Upper lobe of left lung (tissue), 4 donors: ENCODE measurements around the gene FREM1.

ENCODE experiments used
- POLR2AphosphoS5 ChIP-seq, 2 donors: sonication (generic); formaldehyde crosslinking; IDR thresholded peaks; one replicate each; pipeline ENCODE4 v1.5.1; 2017; ENCODE audit warnings: antibody characterized with exemption in 2 of 2
- TF ChIP-seq, protein P1 (sequence below), 6 experiments: fragments of 450-650 bp in 4 of 6; fragments of 200-600 bp in 2 of 6; sonication (generic) in 2 of 6; IDR thresholded peaks; one replicate each; pipeline ENCODE4 v1.5.1; 2016 to 2019; ENCODE audit warnings: antibody characterized with exemption in 6 of 6

DNA sequence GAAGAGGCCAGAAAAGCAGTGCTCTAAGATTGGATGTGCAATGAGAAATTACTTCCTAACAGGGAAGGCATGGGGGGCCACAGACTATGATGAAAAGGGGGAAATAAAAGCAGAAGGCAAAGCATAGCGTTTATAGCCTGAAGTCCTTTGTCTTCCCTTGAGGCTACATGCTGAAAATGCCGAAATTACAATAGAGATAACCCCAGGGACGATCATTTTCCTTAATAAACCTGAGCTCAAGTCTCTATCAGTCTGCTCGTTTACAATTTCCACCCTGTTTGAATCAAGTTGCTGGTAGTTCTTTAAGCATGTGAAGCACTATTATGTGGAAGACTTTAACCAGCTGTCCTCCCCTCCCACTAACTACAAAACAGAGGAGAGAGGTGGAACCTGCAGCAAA is 60.4 kb downstream of the FREM1 start:
- no peak for TF ChIP-seq POLR2AphosphoS5 (IDR thresholded peaks at IDR 0.05)
- TF ChIP-seq, protein P1, sequence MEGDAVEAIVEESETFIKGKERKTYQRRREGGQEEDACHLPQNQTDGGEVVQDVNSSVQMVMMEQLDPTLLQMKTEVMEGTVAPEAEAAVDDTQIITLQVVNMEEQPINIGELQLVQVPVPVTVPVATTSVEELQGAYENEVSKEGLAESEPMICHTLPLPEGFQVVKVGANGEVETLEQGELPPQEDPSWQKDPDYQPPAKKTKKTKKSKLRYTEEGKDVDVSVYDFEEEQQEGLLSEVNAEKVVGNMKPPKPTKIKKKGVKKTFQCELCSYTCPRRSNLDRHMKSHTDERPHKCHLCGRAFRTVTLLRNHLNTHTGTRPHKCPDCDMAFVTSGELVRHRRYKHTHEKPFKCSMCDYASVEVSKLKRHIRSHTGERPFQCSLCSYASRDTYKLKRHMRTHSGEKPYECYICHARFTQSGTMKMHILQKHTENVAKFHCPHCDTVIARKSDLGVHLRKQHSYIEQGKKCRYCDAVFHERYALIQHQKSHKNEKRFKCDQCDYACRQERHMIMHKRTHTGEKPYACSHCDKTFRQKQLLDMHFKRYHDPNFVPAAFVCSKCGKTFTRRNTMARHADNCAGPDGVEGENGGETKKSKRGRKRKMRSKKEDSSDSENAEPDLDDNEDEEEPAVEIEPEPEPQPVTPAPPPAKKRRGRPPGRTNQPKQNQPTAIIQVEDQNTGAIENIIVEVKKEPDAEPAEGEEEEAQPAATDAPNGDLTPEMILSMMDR (IDR thresholded peaks at IDR 0.05): no peak
